Liver (tissue), 9 donors: ENCODE data around the gene BCL2L1. TPM values are rescaled to one million over a fixed set of nuclear protein-coding genes. Genes with fewer than 3 reads are reported as not detected.

Experiments used
- DNase-seq: peaks from one replicate; pipeline ENCODE4 v3.0.0-alpha.2; 2017; ENCODE audit warnings: low spot score
- H3K27ac ChIP-seq, 2 donors: one replicate each; pipeline ENCODE4 v1.7.0; 2013; ENCODE audit warnings: inconsistent platforms in 2 of 2, low read length in 2 of 2, control low read depth in 1 of 2, low read depth in 1 of 2, mild to moderate bottlenecking in 1 of 2
- H3K27me3 ChIP-seq, 4 donors: one replicate each; pipeline versions ENCODE4 v1.6.1 to v1.7.0; 2013; ENCODE audit warnings: low read length in 3 of 4, inconsistent platforms in 1 of 4, mild to moderate bottlenecking in 1 of 4, moderate library complexity in 1 of 4; ENCODE audit not compliant: control insufficient read depth in 4 of 4, insufficient read depth in 4 of 4
- H3K36me3 ChIP-seq, 4 donors: one replicate each; pipeline versions ENCODE4 v1.6.1 to v1.7.0; 2013; ENCODE audit warnings: low read length in 3 of 4, mild to moderate bottlenecking in 3 of 4, low read depth in 1 of 4, moderate library complexity in 1 of 4; ENCODE audit not compliant: control insufficient read depth in 4 of 4, insufficient read depth in 3 of 4
- H3K4me1 ChIP-seq, 4 donors: one replicate each; pipeline versions ENCODE4 v1.6.1 to v1.7.0; 2013; ENCODE audit warnings: low read length in 3 of 4, mild to moderate bottlenecking in 3 of 4, moderate library complexity in 1 of 4; ENCODE audit not compliant: control insufficient read depth in 4 of 4, insufficient read depth in 4 of 4
- H3K4me3 ChIP-seq, 3 donors: one replicate each; pipeline versions ENCODE4 v1.6.1 to v1.7.0; 2013; ENCODE audit warnings: low read length in 3 of 3, control low read depth in 1 of 3, low read depth in 1 of 3, mild to moderate bottlenecking in 1 of 3
- H3K9ac ChIP-seq, 2 donors: one replicate each; pipeline ENCODE4 v1.7.0; 2013; ENCODE audit warnings: low read length in 2 of 2, mild to moderate bottlenecking in 2 of 2, moderate library complexity in 2 of 2, control low read depth in 1 of 2, low read depth in 1 of 2
- H3K9me3 ChIP-seq, 4 donors: one replicate each; pipeline versions ENCODE4 v1.6.1 to v1.7.0; 2013; ENCODE audit warnings: low read length in 3 of 4; ENCODE audit not compliant: control insufficient read depth in 4 of 4
- EGR1 ChIP-seq, 2 donors: IDR thresholded peaks; 2 replicates each; pipeline ENCODE4 v1.6.1; 2016 to 2018; ENCODE audit warnings: antibody characterized with exemption in 2 of 2, low read depth in 2 of 2
- FOXA1 ChIP-seq: IDR thresholded peaks from 2 replicates; pipeline ENCODE4 v1.6.1; 2016; ENCODE audit warnings: antibody characterized with exemption
- FOXA2 ChIP-seq: IDR thresholded peaks from 2 replicates; pipeline ENCODE4 v1.6.1; 2016; ENCODE audit warnings: antibody characterized with exemption
- GABPA ChIP-seq, 2 donors: IDR thresholded peaks in 1 of 2; conservative IDR thresholded peaks in 1 of 2; 2 replicates each; pipeline ENCODE4 v1.6.1; 2016; ENCODE audit warnings: antibody characterized with exemption in 2 of 2, mild to moderate bottlenecking in 1 of 2, moderate library complexity in 1 of 2
- HNF4A ChIP-seq, 2 donors: conservative IDR thresholded peaks; 2 replicates each; pipeline ENCODE4 v1.6.1; 2016; ENCODE audit warnings: antibody characterized with exemption in 2 of 2, mild to moderate bottlenecking in 2 of 2
- JUND ChIP-seq, 2 donors: IDR thresholded peaks; 2 replicates each; pipeline ENCODE4 v1.6.1; 2016; ENCODE audit warnings: antibody characterized with exemption in 2 of 2
- NR2F2 ChIP-seq: IDR thresholded peaks from 2 replicates; pipeline ENCODE4 v1.6.1; 2016; ENCODE audit warnings: antibody characterized with exemption
- RAD21 ChIP-seq, 2 donors: IDR thresholded peaks; 2 replicates each; pipeline ENCODE4 v1.6.1; 2016; ENCODE audit warnings: antibody characterized with exemption in 2 of 2, mild to moderate bottlenecking in 2 of 2
- RXRA ChIP-seq, 2 donors: IDR thresholded peaks; 2 replicates each; pipeline ENCODE4 v1.6.1; 2017 to 2018; ENCODE audit warnings: antibody characterized with exemption in 2 of 2, mild to moderate bottlenecking in 1 of 2
- SP1 ChIP-seq: IDR thresholded peaks from 2 replicates; pipeline ENCODE4 v1.6.1; 2018; ENCODE audit warnings: antibody characterized with exemption, mild to moderate bottlenecking
- TAF1 ChIP-seq: conservative IDR thresholded peaks from 2 replicates; pipeline ENCODE4 v1.6.1; 2016; ENCODE audit warnings: antibody characterized with exemption, mild to moderate bottlenecking
- YY1 ChIP-seq: IDR thresholded peaks from 2 replicates; pipeline ENCODE4 v1.6.1; 2016; ENCODE audit warnings: antibody characterized with exemption, mild to moderate bottlenecking
- polyA plus RNA-seq, 2 donors: library from polyadenylated mRNA; stranded (reverse) in 1 of 2; unstranded in 1 of 2; fragments of 200-250 nt in 1 of 2; fragments of >200 nt in 1 of 2; fragmentation: Nextera tagmentation in 1 of 2; extraction: Ambion mirVana in 1 of 2; gene quantifications; one replicate each; pipeline versions ENCODE4 v1.2.1 to v1.2.3, GENCODE V29; 2013 to 2015
- total RNA-seq, 2 donors: library from RNA; depleted of rRNA; stranded (reverse); fragments of >200 nt; gene quantifications; one replicate each; pipeline ENCODE4 v1.2.3, GENCODE V29; 2014
- TF ChIP-seq, protein P1 (sequence below): IDR thresholded peaks from 2 replicates; pipeline ENCODE4 v1.6.1; 2016; ENCODE audit warnings: antibody characterized with exemption, mild to moderate bottlenecking
- TF ChIP-seq, protein P2 (sequence below): IDR thresholded peaks from 2 replicates; pipeline ENCODE4 v1.6.1; 2016; ENCODE audit warnings: antibody characterized with exemption
- TF ChIP-seq, protein P3 (sequence below): IDR thresholded peaks from 2 replicates; pipeline ENCODE4 v1.6.1; 2016; ENCODE audit warnings: antibody characterized with exemption
- TF ChIP-seq, protein P4 (sequence below): fragments of 150-350 bp; IDR thresholded peaks from 2 replicates; pipeline ENCODE4 v1.5.1; 2017; ENCODE audit warnings: improper control_type of control experiment, low read depth, low read length; ENCODE audit not compliant: missing input control
- donor health status: healthy.
- donor health status: healthy.
- donor health status: healthy.
- donor health status: healthy.
- donor health status: healthy.

The BCL2L1 gene
- total and polyA plus RNA-seq, 4 donors: 29.7 to 124 (median 46.0) TPM

DNA sequence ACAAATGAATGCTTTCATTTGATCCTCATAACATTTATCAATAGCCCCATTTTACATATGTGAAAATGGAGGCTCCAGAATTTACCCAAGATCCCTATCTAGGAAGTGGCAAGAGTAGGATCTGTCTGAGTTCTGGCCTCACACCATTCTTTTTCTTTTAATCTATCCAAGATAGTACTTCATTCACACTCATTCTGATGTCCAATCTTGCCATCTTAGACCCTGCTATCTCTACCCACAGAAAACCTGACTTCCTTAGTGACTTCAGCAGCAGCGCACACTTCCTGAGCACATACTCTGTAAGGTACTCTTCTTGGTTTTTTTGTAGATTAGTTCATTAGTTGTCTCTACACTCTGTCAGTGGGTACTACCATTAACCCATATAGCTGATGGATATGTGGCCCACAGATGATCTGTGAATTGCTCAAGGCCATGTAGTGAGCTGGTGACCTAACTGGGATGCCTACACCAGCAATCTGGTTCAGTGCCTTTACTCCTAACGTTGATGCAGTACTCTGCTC, 48.7 kb downstream of the BCL2L1 start (continued):
- no peak for TF ChIP-seq FOXA1
- TF ChIP-seq, protein P1, sequence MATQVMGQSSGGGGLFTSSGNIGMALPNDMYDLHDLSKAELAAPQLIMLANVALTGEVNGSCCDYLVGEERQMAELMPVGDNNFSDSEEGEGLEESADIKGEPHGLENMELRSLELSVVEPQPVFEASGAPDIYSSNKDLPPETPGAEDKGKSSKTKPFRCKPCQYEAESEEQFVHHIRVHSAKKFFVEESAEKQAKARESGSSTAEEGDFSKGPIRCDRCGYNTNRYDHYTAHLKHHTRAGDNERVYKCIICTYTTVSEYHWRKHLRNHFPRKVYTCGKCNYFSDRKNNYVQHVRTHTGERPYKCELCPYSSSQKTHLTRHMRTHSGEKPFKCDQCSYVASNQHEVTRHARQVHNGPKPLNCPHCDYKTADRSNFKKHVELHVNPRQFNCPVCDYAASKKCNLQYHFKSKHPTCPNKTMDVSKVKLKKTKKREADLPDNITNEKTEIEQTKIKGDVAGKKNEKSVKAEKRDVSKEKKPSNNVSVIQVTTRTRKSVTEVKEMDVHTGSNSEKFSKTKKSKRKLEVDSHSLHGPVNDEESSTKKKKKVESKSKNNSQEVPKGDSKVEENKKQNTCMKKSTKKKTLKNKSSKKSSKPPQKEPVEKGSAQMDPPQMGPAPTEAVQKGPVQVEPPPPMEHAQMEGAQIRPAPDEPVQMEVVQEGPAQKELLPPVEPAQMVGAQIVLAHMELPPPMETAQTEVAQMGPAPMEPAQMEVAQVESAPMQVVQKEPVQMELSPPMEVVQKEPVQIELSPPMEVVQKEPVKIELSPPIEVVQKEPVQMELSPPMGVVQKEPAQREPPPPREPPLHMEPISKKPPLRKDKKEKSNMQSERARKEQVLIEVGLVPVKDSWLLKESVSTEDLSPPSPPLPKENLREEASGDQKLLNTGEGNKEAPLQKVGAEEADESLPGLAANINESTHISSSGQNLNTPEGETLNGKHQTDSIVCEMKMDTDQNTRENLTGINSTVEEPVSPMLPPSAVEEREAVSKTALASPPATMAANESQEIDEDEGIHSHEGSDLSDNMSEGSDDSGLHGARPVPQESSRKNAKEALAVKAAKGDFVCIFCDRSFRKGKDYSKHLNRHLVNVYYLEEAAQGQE: no peak
- no peak for TF ChIP-seq TAF1
- no peak for TF ChIP-seq HNF4A (conservative IDR thresholded peaks at IDR 0.05)
- no peak for TF ChIP-seq JUND (IDR thresholded peaks at IDR 0.05)
- TF ChIP-seq YY1: no peak
- TF ChIP-seq RXRA (IDR thresholded peaks at IDR 0.05): no peak

DNA sequence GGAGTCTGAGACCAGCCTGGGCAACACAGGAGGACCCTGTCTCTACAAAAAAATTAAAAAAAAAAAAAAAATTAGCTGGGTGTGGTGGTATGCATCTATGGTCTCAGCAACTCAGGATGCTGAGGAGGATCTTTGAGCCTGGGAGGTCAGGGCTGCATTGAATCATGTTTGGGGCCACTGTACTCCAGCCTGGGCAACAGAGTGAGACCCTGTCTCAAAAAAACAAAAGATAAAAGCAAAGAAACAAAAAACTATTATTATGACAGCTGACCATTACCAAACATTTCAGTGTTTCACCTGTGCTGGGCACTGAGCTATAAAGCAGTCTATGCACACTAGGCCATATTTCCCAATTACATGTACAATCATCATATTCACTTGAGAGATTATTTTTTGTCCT, 49.2 kb downstream of the BCL2L1 start:
- DNase-seq: no peak

More for the DNA sequence above, 49.2 kb downstream of the BCL2L1 start:
- TF ChIP-seq, protein P2, sequence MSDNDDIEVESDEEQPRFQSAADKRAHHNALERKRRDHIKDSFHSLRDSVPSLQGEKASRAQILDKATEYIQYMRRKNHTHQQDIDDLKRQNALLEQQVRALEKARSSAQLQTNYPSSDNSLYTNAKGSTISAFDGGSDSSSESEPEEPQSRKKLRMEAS: no peak
- no peak for TF ChIP-seq RXRA (IDR thresholded peaks at IDR 0.05)
- no peak for TF ChIP-seq FOXA2
- TF ChIP-seq, protein P1: no peak
- no peak for TF ChIP-seq GABPA (IDR thresholded peaks at IDR 0.05 in 1 of 2, conservative IDR thresholded peaks at IDR 0.05 in 1 of 2)
- TF ChIP-seq, protein P3, sequence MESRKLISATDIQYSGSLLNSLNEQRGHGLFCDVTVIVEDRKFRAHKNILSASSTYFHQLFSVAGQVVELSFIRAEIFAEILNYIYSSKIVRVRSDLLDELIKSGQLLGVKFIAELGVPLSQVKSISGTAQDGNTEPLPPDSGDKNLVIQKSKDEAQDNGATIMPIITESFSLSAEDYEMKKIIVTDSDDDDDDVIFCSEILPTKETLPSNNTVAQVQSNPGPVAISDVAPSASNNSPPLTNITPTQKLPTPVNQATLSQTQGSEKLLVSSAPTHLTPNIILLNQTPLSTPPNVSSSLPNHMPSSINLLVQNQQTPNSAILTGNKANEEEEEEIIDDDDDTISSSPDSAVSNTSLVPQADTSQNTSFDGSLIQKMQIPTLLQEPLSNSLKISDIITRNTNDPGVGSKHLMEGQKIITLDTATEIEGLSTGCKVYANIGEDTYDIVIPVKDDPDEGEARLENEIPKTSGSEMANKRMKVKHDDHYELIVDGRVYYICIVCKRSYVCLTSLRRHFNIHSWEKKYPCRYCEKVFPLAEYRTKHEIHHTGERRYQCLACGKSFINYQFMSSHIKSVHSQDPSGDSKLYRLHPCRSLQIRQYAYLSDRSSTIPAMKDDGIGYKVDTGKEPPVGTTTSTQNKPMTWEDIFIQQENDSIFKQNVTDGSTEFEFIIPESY: no peak
- TF ChIP-seq YY1: no peak
- TF ChIP-seq RAD21 (IDR thresholded peaks at IDR 0.05): no peak
- TF ChIP-seq, protein P4, sequence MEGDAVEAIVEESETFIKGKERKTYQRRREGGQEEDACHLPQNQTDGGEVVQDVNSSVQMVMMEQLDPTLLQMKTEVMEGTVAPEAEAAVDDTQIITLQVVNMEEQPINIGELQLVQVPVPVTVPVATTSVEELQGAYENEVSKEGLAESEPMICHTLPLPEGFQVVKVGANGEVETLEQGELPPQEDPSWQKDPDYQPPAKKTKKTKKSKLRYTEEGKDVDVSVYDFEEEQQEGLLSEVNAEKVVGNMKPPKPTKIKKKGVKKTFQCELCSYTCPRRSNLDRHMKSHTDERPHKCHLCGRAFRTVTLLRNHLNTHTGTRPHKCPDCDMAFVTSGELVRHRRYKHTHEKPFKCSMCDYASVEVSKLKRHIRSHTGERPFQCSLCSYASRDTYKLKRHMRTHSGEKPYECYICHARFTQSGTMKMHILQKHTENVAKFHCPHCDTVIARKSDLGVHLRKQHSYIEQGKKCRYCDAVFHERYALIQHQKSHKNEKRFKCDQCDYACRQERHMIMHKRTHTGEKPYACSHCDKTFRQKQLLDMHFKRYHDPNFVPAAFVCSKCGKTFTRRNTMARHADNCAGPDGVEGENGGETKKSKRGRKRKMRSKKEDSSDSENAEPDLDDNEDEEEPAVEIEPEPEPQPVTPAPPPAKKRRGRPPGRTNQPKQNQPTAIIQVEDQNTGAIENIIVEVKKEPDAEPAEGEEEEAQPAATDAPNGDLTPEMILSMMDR: no peak
- TF ChIP-seq EGR1 (IDR thresholded peaks at IDR 0.05; ENCODE audit: low read depth in 2 of 2): no peak
- TF ChIP-seq SP1: no peak
- TF ChIP-seq NR2F2: no peak
- H3K27me3 ChIP-seq: no peaks in the 10 kb centered on the region
- peaks cover 10 to 47% (median 33%) of the 10 kb centered on the region in 4 donors for H3K4me1 ChIP-seq
- no peaks in the 10 kb centered on the region for H3K36me3 ChIP-seq
- H3K9me3 ChIP-seq: no peaks in the 10 kb centered on the region
- no peak overlapping the region for H3K27ac ChIP-seq
- H3K9ac ChIP-seq: no peak overlapping the region
- H3K4me3 ChIP-seq: no peak overlapping the region
